ENCODE results near the gene PIWIL4. TPM values are rescaled to one million over a fixed set of nuclear protein-coding genes. Genes with fewer than 3 reads are reported as not detected.

Gene PIWIL4
- 2.4 to 2.6 TPM (median 2.5 TPM) in 3 replicates for total RNA-seq
- long read RNA-seq, partial matches to known transcripts = 0 of 5 reads
- long read RNA-seq, other reads (novel, unspliced or antisense) = 5 of 5 reads

GRCh38 chr11:94567181-94567670 is at the start of gene PIWIL4:
Gene PIWIL4 (plus strand): TSS chr11:94567368. CDS start chr11:94567519, 151 bp downstream.
- Mint-ChIP-seq H3K4me1 (ENCODE audit: low read depth) (peaks cover 18% of the 10 kb centered on the region), H3K9me3 (ENCODE audit: low read depth) (no peaks in the 10 kb centered on the region), H3K4me3 (ENCODE audit: unreplicated experiment) (no peak within 1 kb of the TSS), H3K27ac (ENCODE audit: unreplicated experiment) (no peak within 1 kb of the TSS), H3K27me3 (ENCODE audit: low read depth) (no peaks in the 10 kb centered on the region), H3K36me3 (ENCODE audit: low read depth) (peaks cover 1% of the 10 kb centered on the region)
- TF ChIP-seq CTCF (IDR thresholded peaks at IDR 0.05) = no peak
- no peak for DNase-seq (ENCODE audit: low spot score)

DNA sequence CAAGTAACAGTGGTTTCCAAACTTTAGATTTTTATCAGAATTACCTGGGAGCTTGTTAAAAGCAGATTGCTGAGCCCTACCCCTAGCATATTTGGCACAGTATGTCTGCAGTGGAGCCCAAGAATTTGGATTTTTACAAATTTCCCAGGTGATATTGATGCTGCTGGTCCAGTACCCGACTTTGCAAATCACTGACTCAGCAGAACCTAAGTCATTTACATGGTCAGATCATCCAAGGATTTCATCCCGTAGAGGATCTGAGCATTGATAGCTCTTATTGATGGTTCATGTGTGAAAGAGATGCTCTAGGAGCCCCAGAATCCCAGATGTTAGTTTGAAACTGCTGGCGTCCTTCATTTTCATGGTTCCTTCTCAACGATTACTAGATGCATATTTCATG is 48.9 kb upstream of the PIWIL4 start:
- H3K4me1 Mint-ChIP-seq (ENCODE audit: low read depth) = no peaks in the 10 kb centered on the region
- H3K9me3 Mint-ChIP-seq (ENCODE audit: low read depth) = no peaks in the 10 kb centered on the region

GRCh38 chr11:94519478-94520084 is 47.6 kb upstream of the PIWIL4 start:
- H3K4me3 Mint-ChIP-seq (ENCODE audit: unreplicated experiment) = no peak overlapping the region
- H3K27me3 Mint-ChIP-seq (ENCODE audit: low read depth) = peaks cover 8% of the 10 kb centered on the region
- H3K4me1 Mint-ChIP-seq (ENCODE audit: low read depth) = no peaks in the 10 kb centered on the region
- TF ChIP-seq CTCF (IDR thresholded peaks at IDR 0.05) = peak; percentile 93
- no peak overlapping the region for H3K27ac Mint-ChIP-seq (ENCODE audit: unreplicated experiment)
- H3K9me3 Mint-ChIP-seq (ENCODE audit: low read depth) = no peaks in the 10 kb centered on the region
- DNase-seq (ENCODE audit: low spot score) = no peak
- no peaks in the 10 kb centered on the region for H3K36me3 Mint-ChIP-seq (ENCODE audit: low read depth)

More for the DNA sequence above, 48.9 kb upstream of the PIWIL4 start:
- peaks cover 8% of the 10 kb centered on the region for H3K27me3 Mint-ChIP-seq (ENCODE audit: low read depth)
- no peak for DNase-seq (ENCODE audit: low spot score)
- no peak for TF ChIP-seq CTCF (IDR thresholded peaks at IDR 0.05)
- H3K27ac Mint-ChIP-seq (ENCODE audit: unreplicated experiment) = no peak overlapping the region
- H3K4me3 Mint-ChIP-seq (ENCODE audit: unreplicated experiment) = no peak overlapping the region
- no peaks in the 10 kb centered on the region for H3K36me3 Mint-ChIP-seq (ENCODE audit: low read depth)

- H3K4me3 Mint-ChIP-seq (ENCODE audit: unreplicated experiment) = no peak overlapping the region
- no peaks in the 10 kb centered on the region for H3K27me3 Mint-ChIP-seq (ENCODE audit: low read depth)
- no peak for DNase-seq (ENCODE audit: low spot score)
- TF ChIP-seq CTCF (IDR thresholded peaks at IDR 0.05) = peak; percentile 71
- no peaks in the 10 kb centered on the region for H3K36me3 Mint-ChIP-seq (ENCODE audit: low read depth)
- no peak overlapping the region for H3K27ac Mint-ChIP-seq (ENCODE audit: unreplicated experiment)
- peaks cover 16% of the 10 kb centered on the region for H3K4me1 Mint-ChIP-seq (ENCODE audit: low read depth)
- no peaks in the 10 kb centered on the region for H3K9me3 Mint-ChIP-seq (ENCODE audit: low read depth)
These were observed 45.5 kb upstream of the PIWIL4 start for GRCh38 chr11:94521684-94522083.

GRCh38 chr11:94524341-94524740 is 42.8 kb upstream of the PIWIL4 start:
- Mint-ChIP-seq H3K27me3 (ENCODE audit: low read depth) (no peaks in the 10 kb centered on the region), H3K36me3 (ENCODE audit: low read depth) (no peaks in the 10 kb centered on the region), H3K9me3 (ENCODE audit: low read depth) (peaks cover 5% of the 10 kb centered on the region), H3K4me3 (ENCODE audit: unreplicated experiment) (no peak overlapping the region), H3K4me1 (ENCODE audit: low read depth) (peaks cover 37% of the 10 kb centered on the region), H3K27ac (ENCODE audit: unreplicated experiment) (no peak overlapping the region)
- DNase-seq (ENCODE audit: low spot score) = no peak
- no peak for TF ChIP-seq CTCF (IDR thresholded peaks at IDR 0.05)

All from chondrocyte (in vitro differentiated cells).